Osteoblast (primary cell): ENCODE measurements around the gene SMC6. TPM values are rescaled to one million over a fixed set of nuclear protein-coding genes. Genes with fewer than 3 reads are reported as not detected.

Source experiments
- DNase-seq: peaks from one replicate; pipeline ENCODE4 v3.0.0; 2011; ENCODE audit warnings: low spot score, mixed read lengths; ENCODE audit not compliant: insufficient read length; ENCODE audit errors: missing footprints
- H2AFZ ChIP-seq: 2 replicates; pipeline ENCODE4 v1.6.0; 2011; ENCODE audit warnings: mild to moderate bottlenecking, low read length
- H3K27ac ChIP-seq: 2 replicates; pipeline ENCODE4 v1.5.1; 2011; ENCODE audit warnings: mild to moderate bottlenecking, low read depth, low read length, moderate library complexity
- H3K27me3 ChIP-seq: 2 replicates; pipeline ENCODE4 v1.6.0; 2012; ENCODE audit warnings: mild to moderate bottlenecking, control low read depth, inconsistent platforms, low read length, moderate library complexity; ENCODE audit not compliant: insufficient read depth
- H3K36me3 ChIP-seq: 2 replicates; pipeline ENCODE4 v1.5.1; 2011; ENCODE audit warnings: mild to moderate bottlenecking, low read length, control low read depth, moderate library complexity; ENCODE audit not compliant: insufficient read depth
- H3K4me1 ChIP-seq: 2 replicates; pipeline ENCODE4 v1.5.1; 2011; ENCODE audit warnings: mild to moderate bottlenecking, low read length, control low read depth, moderate library complexity; ENCODE audit not compliant: insufficient read depth
- H3K4me2 ChIP-seq: 2 replicates; pipeline ENCODE4 v1.6.0; 2011; ENCODE audit warnings: mild to moderate bottlenecking, low read length; ENCODE audit not compliant: insufficient read depth
- H3K4me3 ChIP-seq: fragments of 200-600 bp; sonication (generic); 3 replicates; pipeline ENCODE4 v1.5.1; 2012; ENCODE audit warnings: mild to moderate bottlenecking, low read length, inconsistent platforms; ENCODE audit not compliant: insufficient read depth
- H3K79me2 ChIP-seq: 2 replicates; pipeline ENCODE4 v1.6.0; 2012; ENCODE audit warnings: mild to moderate bottlenecking, low read length, control low read depth, inconsistent platforms; ENCODE audit not compliant: insufficient read depth
- H3K9me3 ChIP-seq: 2 replicates; pipeline ENCODE4 v1.5.1; 2011; ENCODE audit warnings: low read depth, low read length, control low read depth
- H4K20me1 ChIP-seq: 2 replicates; pipeline ENCODE4 v1.6.0; 2012; ENCODE audit warnings: mild to moderate bottlenecking, low read length, control low read depth; ENCODE audit not compliant: insufficient read depth
- CTCF ChIP-seq: IDR thresholded peaks from 2 replicates; pipeline ENCODE4 v1.5.1; 2011; ENCODE audit warnings: mild to moderate bottlenecking, low read depth, low read length, moderate library complexity; ENCODE audit errors: extremely low read depth
- total RNA-seq: library from RNA; depleted of rRNA; stranded (reverse); fragments of >200 nt; gene quantifications from 2 replicates; pipeline ENCODE4 v1.2.3, GENCODE V29; 2012

Gene SMC6
- total RNA-seq, 1 donor, result 22.4 TPM

GRCh38 chr2:17628349-17629261 lies 125.0 kb downstream of the SMC6 start:
- DNase-seq, result no peak
- Histone ChIP-seq H3K4me1 (no peaks in the 10 kb centered on the region), H3K79me2 (no peaks in the 10 kb centered on the region), H3K36me3 (no peaks in the 10 kb centered on the region), H4K20me1 (no peaks in the 10 kb centered on the region), H3K4me3 (no peak overlapping the region), H3K9me3 (peaks cover 3% of the 10 kb centered on the region), H3K27me3 (no peaks in the 10 kb centered on the region), H3K4me2 (no peak overlapping the region), H2AFZ (no peak overlapping the region), H3K27ac (no peak overlapping the region)
- TF ChIP-seq CTCF, result no peak

- Histone ChIP-seq H3K27me3 (no peaks in the 10 kb centered on the region), H3K4me1 (peaks cover 4% of the 10 kb centered on the region), H4K20me1 (no peaks in the 10 kb centered on the region), H3K4me2 (no peak overlapping the region), H3K79me2 (no peaks in the 10 kb centered on the region), H3K36me3 (no peaks in the 10 kb centered on the region), H3K4me3 (no peak overlapping the region), H2AFZ (no peak overlapping the region), H3K9me3 (peaks cover 3% of the 10 kb centered on the region), H3K27ac (no peak overlapping the region)
- no peak for DNase-seq
- TF ChIP-seq CTCF, result no peak
These were observed 126.2 kb downstream of the SMC6 start for GRCh38 chr2:17627434-17627833.

GRCh38 chr2:17626986-17627385 lies 126.6 kb downstream of the SMC6 start:
- peaks cover 3% of the 10 kb centered on the region for H3K9me3 ChIP-seq
- no peak overlapping the region for H3K4me2 ChIP-seq
- H3K27ac ChIP-seq, result no peak overlapping the region
- no peaks in the 10 kb centered on the region for H3K27me3 ChIP-seq
- H3K36me3 ChIP-seq, result no peaks in the 10 kb centered on the region
- DNase-seq, result no peak
- peaks cover 5% of the 10 kb centered on the region for H3K4me1 ChIP-seq
- no peak for TF ChIP-seq CTCF
- H4K20me1 ChIP-seq, result no peaks in the 10 kb centered on the region
- no peaks in the 10 kb centered on the region for H3K79me2 ChIP-seq
- H3K4me3 ChIP-seq, result no peak overlapping the region
- no peak overlapping the region for H2AFZ ChIP-seq

GRCh38 chr2:17625446-17625845 lies 128.2 kb downstream of the SMC6 start:
- no peak overlapping the region for H2AFZ ChIP-seq
- H3K4me1 ChIP-seq, result peaks cover 17% of the 10 kb centered on the region
- no peak overlapping the region for H3K4me3 ChIP-seq
- no peak overlapping the region for H3K27ac ChIP-seq
- no peaks in the 10 kb centered on the region for H3K36me3 ChIP-seq
- no peak overlapping the region for H3K4me2 ChIP-seq
- no peaks in the 10 kb centered on the region for H3K27me3 ChIP-seq
- H4K20me1 ChIP-seq, result no peaks in the 10 kb centered on the region
- H3K9me3 ChIP-seq, result peaks cover 3% of the 10 kb centered on the region
- no peak for TF ChIP-seq CTCF
- DNase-seq, result no peak
- no peaks in the 10 kb centered on the region for H3K79me2 ChIP-seq
